ENCODE data around the gene EXOC8.

The EXOC8 gene

GRCh38 chr1:231313661-231314060, 24.0 kb downstream of the EXOC8 start:
- no peak for DNase-seq (ENCODE audit: low spot score)
- in situ Hi-C loops (cut with MboI; ENCODE audit: low sequenced_read_pairs, unreplicated experiment), result no loop called here
- no peak for TF ChIP-seq CTCF (IDR thresholded peaks at IDR 0.05; ENCODE audit: borderline replicate concordance, control extremely low read depth, extremely low read depth, insufficient read depth, missing control alignments)

DNA sequence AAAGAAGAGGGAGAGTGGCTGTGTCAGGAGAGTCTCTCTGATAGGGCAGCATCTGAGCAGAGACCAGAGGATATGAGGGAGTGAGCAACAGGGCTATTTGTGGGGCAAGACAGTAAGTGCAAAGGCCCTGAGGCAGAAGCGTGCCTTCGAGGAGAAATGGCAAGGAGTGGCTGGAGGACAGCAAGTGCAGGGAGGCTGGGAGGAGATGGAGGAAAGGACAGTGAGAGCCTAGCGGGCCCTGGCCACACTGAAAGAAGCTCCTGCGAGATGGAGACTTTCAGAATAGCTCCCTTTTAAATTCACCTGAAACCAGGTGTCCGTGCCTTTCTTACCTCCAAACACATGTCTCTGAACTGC, 25.2 kb downstream of the EXOC8 start:
- in situ Hi-C loops (cut with MboI; ENCODE audit: low sequenced_read_pairs, unreplicated experiment), result no loop called here
- no peak for DNase-seq (ENCODE audit: low spot score)
- TF ChIP-seq CTCF (IDR thresholded peaks at IDR 0.05; ENCODE audit: borderline replicate concordance, control extremely low read depth, extremely low read depth, insufficient read depth, missing control alignments), result no peak

DNA sequence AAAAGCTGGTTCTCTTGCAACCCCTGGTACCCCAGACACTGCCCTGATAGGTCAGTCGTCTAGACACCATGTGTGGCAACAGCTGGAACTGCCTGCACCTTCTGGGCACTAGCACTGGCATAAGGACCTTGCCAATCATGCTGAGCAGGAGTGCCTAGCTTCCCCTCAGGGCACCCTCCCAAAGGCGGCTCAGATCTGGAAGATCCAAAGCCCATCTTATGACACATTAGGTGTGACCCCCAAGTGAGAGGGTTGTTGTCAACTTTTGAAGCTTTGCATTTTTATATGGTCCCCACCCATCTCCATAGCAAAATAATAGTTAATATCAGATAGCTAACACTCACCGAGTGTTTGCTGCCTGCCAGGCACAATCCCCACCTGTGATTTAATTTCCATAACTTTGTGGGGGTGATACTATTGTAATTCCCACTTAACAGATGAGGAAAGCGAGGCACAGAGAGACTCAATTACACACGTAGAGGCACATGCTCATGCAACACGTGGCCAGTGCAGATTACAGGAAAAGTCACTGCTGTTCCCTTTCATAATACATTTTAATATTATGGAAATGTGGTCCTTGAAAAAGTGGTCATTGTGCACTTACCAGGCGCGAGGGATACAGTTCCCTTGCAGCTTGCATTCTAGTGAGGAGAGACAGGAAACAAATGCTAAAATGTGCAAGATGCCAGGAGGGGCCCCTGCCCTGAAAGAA, 25.8 kb downstream of the EXOC8 start:
- no peak for TF ChIP-seq CTCF (IDR thresholded peaks at IDR 0.05; ENCODE audit: borderline replicate concordance, control extremely low read depth, extremely low read depth, insufficient read depth, missing control alignments)
- in situ Hi-C loops (cut with MboI; ENCODE audit: low sequenced_read_pairs, unreplicated experiment), result no loop called here
- DNase-seq (ENCODE audit: low spot score), result no peak

DNA sequence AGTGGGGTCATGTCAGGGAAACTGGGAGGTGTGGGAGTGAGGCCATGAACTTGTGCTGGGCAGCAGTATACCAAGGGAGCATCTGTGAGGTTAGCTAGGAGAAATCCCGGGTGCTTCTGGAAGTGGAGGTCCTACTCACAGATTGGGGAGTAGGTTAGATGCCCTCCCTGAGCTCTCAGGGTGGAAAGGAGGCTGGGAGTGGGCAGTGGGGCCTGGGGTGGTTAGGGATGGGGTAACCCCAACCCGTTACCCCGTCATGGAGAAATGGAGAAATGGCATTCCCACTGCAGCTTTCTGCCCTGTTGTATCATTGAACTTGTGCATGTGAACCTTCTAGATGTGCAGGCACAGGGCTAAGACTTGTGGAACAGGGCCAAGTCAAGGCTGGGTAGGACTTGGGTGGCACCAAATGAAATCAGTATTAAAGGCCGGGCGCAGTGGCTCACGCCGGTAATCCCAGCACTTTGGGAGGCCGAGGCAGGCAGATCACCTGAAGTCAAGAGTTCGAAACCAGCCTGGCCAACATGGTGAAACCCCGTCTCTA, 27.2 kb downstream of the EXOC8 start:
- TF ChIP-seq CTCF (IDR thresholded peaks at IDR 0.05; ENCODE audit: borderline replicate concordance, control extremely low read depth, extremely low read depth, insufficient read depth, missing control alignments), result no peak
- DNase-seq (ENCODE audit: low spot score), result no peak
- in situ Hi-C loops (cut with MboI; ENCODE audit: low sequenced_read_pairs, unreplicated experiment), result no loop called here

- no peak for DNase-seq (ENCODE audit: low spot score)
- in situ Hi-C loops (cut with MboI; ENCODE audit: low sequenced_read_pairs, unreplicated experiment), result no loop called here
- TF ChIP-seq CTCF (IDR thresholded peaks at IDR 0.05; ENCODE audit: borderline replicate concordance, control extremely low read depth, extremely low read depth, insufficient read depth, missing control alignments), result no peak
These were observed 35.7 kb downstream of the EXOC8 start for GRCh38 chr1:231301990-231302389.

DNA sequence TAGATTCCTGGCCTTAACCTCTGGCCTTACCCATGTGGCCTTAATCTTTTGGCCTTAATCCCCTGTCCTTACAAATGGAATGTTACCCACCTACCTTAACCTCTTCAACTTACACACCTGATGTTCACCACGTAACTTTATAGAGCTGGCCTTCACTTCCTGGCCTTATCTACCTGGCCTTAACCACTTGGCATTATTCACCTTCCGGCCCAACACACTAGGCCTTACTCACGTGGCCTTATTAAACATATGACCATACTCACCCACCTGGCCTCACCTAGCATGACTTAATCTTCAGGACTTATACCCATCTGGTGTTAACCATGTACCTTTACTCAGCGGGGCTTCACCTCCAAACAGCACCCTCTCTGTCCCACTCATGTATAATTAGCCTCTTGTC, 41.7 kb downstream of the EXOC8 start:
- no peak for DNase-seq (ENCODE audit: low spot score)
- in situ Hi-C loops (cut with MboI; ENCODE audit: low sequenced_read_pairs, unreplicated experiment), result no loop called here
- TF ChIP-seq CTCF (IDR thresholded peaks at IDR 0.05; ENCODE audit: borderline replicate concordance, control extremely low read depth, extremely low read depth, insufficient read depth, missing control alignments), result no peak

All from GM13976 (cell line).